Tibial nerve (tissue), 4 donors: ENCODE data around the gene ZNF394. TPM values are rescaled to one million over a fixed set of nuclear protein-coding genes. Genes with fewer than 3 reads are reported as not detected.
"Not testable (repeated sequence)": the region's sequence is repeated elsewhere in the genome, so short reads cannot be mapped to it uniquely, and the experiment has no call there.

Source experiments
- DNase-seq, 2 donors: peaks; one replicate each; pipeline ENCODE4 v3.0.0-alpha.2; 2019; ENCODE audit warnings: low spot score in 2 of 2
- H3K27ac ChIP-seq, 4 donors: fragments of 200-600 bp; sonication (generic) in 3 of 4; one replicate each; pipeline ENCODE4 v1.5.1; 2017 to 2019; ENCODE audit warnings: mild to moderate bottlenecking in 1 of 4
- H3K27me3 ChIP-seq, 2 donors: fragments of 200-600 bp; sonication (generic) in 1 of 2; one replicate each; pipeline versions ENCODE4 v1.5.1 to v1.6.0; 2017 to 2019
- H3K36me3 ChIP-seq, 3 donors: fragments of 200-600 bp; sonication (generic); one replicate each; pipeline ENCODE4 v1.5.1; 2018 to 2019
- H3K4me1 ChIP-seq, 4 donors: fragments of 200-600 bp; sonication (generic) in 3 of 4; one replicate each; pipeline ENCODE4 v1.5.1; 2017 to 2019
- H3K4me3 ChIP-seq, 4 donors: fragments of 200-600 bp; sonication (generic) in 3 of 4; one replicate each; pipeline ENCODE4 v1.5.1; 2017 to 2019; ENCODE audit warnings: mild to moderate bottlenecking in 1 of 4, moderate library complexity in 1 of 4
- H3K9me3 ChIP-seq, 4 donors: fragments of 200-600 bp; sonication (generic) in 3 of 4; one replicate each; pipeline ENCODE4 v1.5.1; 2017 to 2019
- EP300 ChIP-seq, 2 donors: sonication (generic); formaldehyde crosslinking; IDR thresholded peaks; one replicate each; pipeline ENCODE4 v1.6.1; 2017; ENCODE audit warnings: antibody characterized with exemption in 2 of 2, mild to moderate bottlenecking in 1 of 2
- POLR2A ChIP-seq, 2 donors: fragments of 450-650 bp; IDR thresholded peaks; one replicate each; pipeline ENCODE4 v1.6.1; 2017; ENCODE audit warnings: antibody characterized with exemption in 2 of 2, mild to moderate bottlenecking in 2 of 2, moderate library complexity in 2 of 2
- WGBS, 2 donors: methylation state at CpG; one replicate each; pipeline ENCODE4 v1.1.5; 2018; 5-methylcytosine and 5-hydroxymethylcytosine counted together
- total RNA-seq, 4 donors: library from RNA; depleted of rRNA; stranded (reverse); fragments of >200 nt; gene quantifications; one replicate each; pipeline ENCODE4 v1.1.0, GENCODE V29; 2016
- TF ChIP-seq, protein P1 (sequence below), 5 experiments: fragments of 200-600 bp in 3 of 5; fragments of 450-650 bp in 2 of 5; sonication (generic) in 3 of 5; IDR thresholded peaks; one replicate each; pipeline ENCODE4 v1.5.1; 2016 to 2019; ENCODE audit warnings: antibody characterized with exemption in 5 of 5, mild to moderate bottlenecking in 3 of 5, moderate library complexity in 2 of 5

Gene ZNF394
- total RNA-seq: 10 to 100 TPM; 36.9 to 47.3 (median 44.5) TPM

DNA sequence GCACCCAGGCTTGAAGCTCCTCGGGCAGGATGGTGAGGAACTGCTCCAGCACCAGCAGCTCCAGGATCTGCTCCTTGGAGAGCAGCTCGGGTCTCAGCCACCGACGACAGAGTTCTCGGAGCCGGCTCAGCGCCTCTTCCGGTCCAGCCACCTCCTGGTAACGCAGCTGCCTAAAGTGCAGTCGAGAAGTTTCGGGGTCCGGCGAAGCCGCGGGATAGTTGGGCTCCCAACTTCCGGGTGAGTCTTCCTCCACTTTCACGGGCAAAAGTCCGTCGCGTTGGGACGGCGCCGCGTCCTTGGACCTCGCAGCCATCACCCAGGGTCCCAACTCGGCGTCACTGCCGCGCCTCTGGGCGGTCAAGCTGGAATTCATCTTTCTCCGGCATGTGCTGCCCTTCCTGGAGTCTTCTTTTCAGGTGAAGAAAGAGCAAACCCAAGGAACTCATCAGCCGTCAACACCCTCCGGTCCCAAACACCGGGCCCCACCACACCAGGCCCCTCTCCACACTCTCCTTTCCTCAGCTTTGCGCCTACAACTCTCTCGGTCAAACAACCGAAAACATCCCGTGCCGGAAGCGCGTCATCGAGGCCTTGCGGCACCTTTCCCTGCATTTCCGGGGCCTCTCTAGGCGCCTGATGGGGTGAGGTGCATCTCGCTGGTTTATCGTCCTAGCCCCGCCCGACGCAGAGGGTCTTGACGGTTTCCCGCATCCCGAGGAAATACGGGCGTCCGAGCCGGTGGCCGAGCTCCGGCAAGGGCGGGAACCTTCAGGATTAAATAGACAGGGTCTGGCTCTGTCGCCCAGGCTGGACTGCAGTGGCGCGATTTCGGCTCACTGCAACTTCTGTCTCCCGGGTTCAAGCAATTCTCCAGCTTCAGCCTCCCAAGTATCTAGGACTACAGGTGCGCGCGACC is at the start of gene ZNF394:
Gene ZNF394 (minus strand): TSS at position 561 of the 916 bp plus-strand sequence. CDS start 188 bp downstream, at position 373.
- Histone ChIP-seq H3K4me3 (peak within 1 kb of the TSS; percentile 57 to 87 (median 84)), H3K27me3 (no peaks in the 10 kb centered on the region), H3K4me1 (peaks cover 0 to 36% (median 26%) of the 10 kb centered on the region in 4 donors), H3K9me3 (peaks cover 0 to 3% (median 0%) of the 10 kb centered on the region in 4 donors), H3K27ac (peak within 1 kb of the TSS; percentile 80 to 96 (median 94)), H3K36me3 (peaks cover 0 to 36% (median 7%) of the 10 kb centered on the region in 3 donors)
- peak; percentile 93 to 96 for TF ChIP-seq EP300 (IDR thresholded peaks at IDR 0.05)
- TF ChIP-seq, protein P1, sequence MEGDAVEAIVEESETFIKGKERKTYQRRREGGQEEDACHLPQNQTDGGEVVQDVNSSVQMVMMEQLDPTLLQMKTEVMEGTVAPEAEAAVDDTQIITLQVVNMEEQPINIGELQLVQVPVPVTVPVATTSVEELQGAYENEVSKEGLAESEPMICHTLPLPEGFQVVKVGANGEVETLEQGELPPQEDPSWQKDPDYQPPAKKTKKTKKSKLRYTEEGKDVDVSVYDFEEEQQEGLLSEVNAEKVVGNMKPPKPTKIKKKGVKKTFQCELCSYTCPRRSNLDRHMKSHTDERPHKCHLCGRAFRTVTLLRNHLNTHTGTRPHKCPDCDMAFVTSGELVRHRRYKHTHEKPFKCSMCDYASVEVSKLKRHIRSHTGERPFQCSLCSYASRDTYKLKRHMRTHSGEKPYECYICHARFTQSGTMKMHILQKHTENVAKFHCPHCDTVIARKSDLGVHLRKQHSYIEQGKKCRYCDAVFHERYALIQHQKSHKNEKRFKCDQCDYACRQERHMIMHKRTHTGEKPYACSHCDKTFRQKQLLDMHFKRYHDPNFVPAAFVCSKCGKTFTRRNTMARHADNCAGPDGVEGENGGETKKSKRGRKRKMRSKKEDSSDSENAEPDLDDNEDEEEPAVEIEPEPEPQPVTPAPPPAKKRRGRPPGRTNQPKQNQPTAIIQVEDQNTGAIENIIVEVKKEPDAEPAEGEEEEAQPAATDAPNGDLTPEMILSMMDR (IDR thresholded peaks at IDR 0.05): peak in 2 of 5 experiments; percentile 17
- TF ChIP-seq POLR2A (IDR thresholded peaks at IDR 0.05): peak; percentile 23 to 72
- DNase-seq: peak; percentile 75 to 86
- WGBS, 2 donors: 0% methylated on average over 59 to 65 of the region's 68 CpGs

DNA sequence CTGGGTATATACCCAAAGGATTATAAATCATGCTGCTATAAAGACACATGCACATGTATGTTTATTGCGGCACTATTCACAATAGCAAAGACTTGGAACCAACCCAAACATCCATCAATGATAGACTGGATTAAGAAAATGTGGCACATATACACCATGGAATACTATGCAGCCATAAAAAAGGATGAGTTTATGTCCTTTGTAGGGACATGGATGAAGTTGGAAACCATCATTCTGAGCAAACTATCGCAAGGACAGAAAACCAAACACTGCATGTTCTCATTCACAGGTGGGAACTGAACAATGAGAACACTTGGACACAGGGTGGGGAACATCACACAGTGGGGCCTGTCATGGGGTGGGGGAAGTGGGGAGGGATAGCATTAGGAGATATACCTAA is 49.5 kb upstream of the ZNF394 start:
- not testable (repeated sequence) for H3K27me3 ChIP-seq, H3K4me3 ChIP-seq, DNase-seq, H3K27ac ChIP-seq
- WGBS, 2 donors: 91 to 100% methylated on average over 1 to 2 of the region's 2 CpGs
- Histone ChIP-seq H3K36me3 (peaks cover 0 to 56% (median 4%) of the 10 kb centered on the region in 3 donors), H3K4me1 (peaks cover 0 to 18% (median 7%) of the 10 kb centered on the region in 4 donors), H3K9me3 (peaks cover 0 to 34% (median 0%) of the 10 kb centered on the region in 4 donors)

DNA sequence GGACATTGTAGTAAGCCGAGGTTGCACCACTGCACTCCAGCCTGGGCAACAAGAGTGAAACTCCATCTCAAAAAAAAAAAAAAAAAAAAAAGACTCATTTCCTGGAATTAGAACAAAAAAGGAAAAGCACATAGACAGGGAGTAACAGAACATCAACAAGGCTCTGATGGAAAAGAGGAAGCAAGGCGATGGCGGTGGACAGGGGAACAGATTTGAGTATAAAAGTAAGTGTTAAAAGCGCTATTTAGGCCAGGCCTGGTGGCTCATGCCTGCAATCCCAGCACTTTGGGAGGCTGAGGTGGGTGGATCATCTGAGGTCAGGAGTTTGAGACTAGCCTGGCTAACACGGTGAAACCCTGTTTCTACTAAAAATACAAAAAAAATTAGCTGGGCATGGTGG is 45.2 kb upstream of the ZNF394 start:
- H3K27me3 ChIP-seq, H3K4me3 ChIP-seq, DNase-seq, H3K27ac ChIP-seq, H3K4me1 ChIP-seq: not testable (repeated sequence)
- peaks cover 0 to 72% (median 8%) of the 10 kb centered on the region in 4 donors for H3K9me3 ChIP-seq
- 93 to 96% methylated on average over 5 of the region's 5 CpGs for WGBS, 2 donors
- peaks cover 0 to 84% (median 4%) of the 10 kb centered on the region in 3 donors for H3K36me3 ChIP-seq

DNA sequence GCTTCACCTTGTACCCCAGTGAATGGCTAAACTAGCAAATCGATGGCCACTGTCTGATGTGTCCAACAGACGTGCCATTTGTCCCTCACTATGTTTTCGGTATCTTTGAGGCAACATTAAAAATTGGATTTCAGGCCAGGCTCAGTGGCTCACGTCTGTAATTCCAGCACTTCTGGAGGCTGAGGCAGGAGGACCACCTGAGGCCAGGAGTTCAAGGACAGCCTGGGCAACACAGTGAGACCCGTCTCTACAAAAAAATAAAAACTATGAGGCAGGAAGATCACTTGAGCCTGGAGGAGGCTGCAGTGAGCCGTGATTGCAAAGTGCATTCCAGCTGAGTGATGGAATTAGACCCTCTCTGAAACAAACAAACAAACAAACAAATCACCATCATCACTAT is 43.8 kb upstream of the ZNF394 start:
- no peaks in the 10 kb centered on the region for H3K4me1 ChIP-seq
- TF ChIP-seq EP300 (IDR thresholded peaks at IDR 0.05) (no peak), POLR2A (IDR thresholded peaks at IDR 0.05) (no peak)
- TF ChIP-seq, protein P1 (IDR thresholded peaks at IDR 0.05): no peak
- H3K27me3 ChIP-seq: no peaks in the 10 kb centered on the region
- no peak for DNase-seq
- H3K36me3 ChIP-seq: peaks cover 0 to 74% (median 4%) of the 10 kb centered on the region in 3 donors
- H3K27ac ChIP-seq: no peak overlapping the region
- 94 to 99% methylated on average over 6 of the region's 6 CpGs for WGBS, 2 donors
- H3K9me3 ChIP-seq: peaks cover 0 to 86% (median 8%) of the 10 kb centered on the region in 4 donors
- no peak overlapping the region for H3K4me3 ChIP-seq

DNA sequence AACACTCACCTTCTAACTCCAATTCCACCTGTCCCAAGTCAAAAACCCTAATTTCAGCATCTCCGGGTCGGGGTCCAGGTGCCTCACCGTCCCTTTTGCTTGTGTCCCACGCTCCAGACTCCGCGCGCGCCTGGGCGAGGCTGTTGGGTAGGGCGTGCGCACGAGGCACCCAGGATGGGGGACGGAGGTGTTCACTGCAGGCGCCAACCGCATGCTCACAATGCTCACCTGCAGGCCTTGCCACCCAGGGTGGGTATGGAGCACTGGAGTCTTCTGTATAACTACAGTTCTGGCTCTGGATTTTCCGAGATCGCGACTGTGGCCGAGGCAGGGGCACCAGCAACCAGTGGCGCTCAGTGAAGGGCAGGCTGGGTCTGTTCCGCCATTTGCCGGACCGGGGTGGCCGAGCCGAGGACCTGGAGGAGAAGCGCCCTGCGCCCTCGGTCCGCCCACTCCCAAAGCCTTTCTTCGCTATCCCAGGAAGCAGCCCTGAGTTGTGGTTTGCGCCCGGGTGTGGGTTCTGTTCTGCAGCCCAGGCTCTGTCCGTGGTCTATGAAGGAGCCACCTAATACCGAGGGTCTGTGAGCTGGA is 43.1 kb upstream of the ZNF394 start:
- H3K4me3 ChIP-seq: no peak overlapping the region
- TF ChIP-seq EP300 (IDR thresholded peaks at IDR 0.05) (no peak), POLR2A (IDR thresholded peaks at IDR 0.05) (no peak)
- TF ChIP-seq, protein P1 (IDR thresholded peaks at IDR 0.05): no peak
- H3K27ac ChIP-seq: no peak overlapping the region
- no peak for DNase-seq
- peaks cover 0 to 74% (median 2%) of the 10 kb centered on the region in 3 donors for H3K36me3 ChIP-seq
- H3K9me3 ChIP-seq: peaks cover 0 to 87% (median 8%) of the 10 kb centered on the region in 4 donors
- WGBS, 2 donors: 94 to 95% methylated on average over 32 to 34 of the region's 34 CpGs
- no peaks in the 10 kb centered on the region for H3K4me1 ChIP-seq
- H3K27me3 ChIP-seq: no peaks in the 10 kb centered on the region

DNA sequence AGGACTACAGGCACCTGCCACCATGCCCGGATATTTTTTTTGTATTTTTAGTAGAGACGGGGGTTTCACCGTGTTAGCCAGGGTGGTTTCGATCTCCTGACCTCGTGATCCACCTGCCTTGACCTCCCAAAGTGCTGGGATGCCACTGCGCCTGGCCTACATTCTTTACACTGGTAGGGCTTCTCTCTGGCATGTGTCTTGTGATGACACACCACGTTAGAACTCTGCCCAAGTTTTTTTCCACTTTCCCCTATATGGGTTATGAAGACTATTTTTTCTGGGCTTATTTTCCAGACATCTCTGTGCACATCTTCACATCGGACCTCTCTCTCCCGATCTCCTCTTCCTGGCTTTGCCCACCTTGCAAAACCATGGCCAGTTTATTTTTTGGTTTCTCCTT is 41.1 kb upstream of the ZNF394 start:
- TF ChIP-seq, protein P1 (IDR thresholded peaks at IDR 0.05): no peak
- TF ChIP-seq POLR2A (IDR thresholded peaks at IDR 0.05) (no peak), EP300 (IDR thresholded peaks at IDR 0.05) (no peak)
- WGBS, 2 donors: 88 to 92% methylated on average over 9 of the region's 9 CpGs
- H3K36me3 ChIP-seq: peaks cover 0 to 64% (median 0%) of the 10 kb centered on the region in 3 donors
- H3K4me1 ChIP-seq: no peaks in the 10 kb centered on the region
- H3K27me3 ChIP-seq: no peaks in the 10 kb centered on the region
- no peak for DNase-seq
- no peak overlapping the region for H3K27ac ChIP-seq
- H3K9me3 ChIP-seq: peaks cover 0 to 89% (median 8%) of the 10 kb centered on the region in 4 donors
- H3K4me3 ChIP-seq: no peak overlapping the region
